H1 (cell line): ENCODE measurements around the gene SLC25A26. TPM values are rescaled to one million over a fixed set of nuclear protein-coding genes. Genes with fewer than 3 reads are reported as not detected.

Source experiments
- CTCF ChIA-PET: fragments of 300-600 bp; sonication (Branson Sonifier 250); formaldehyde crosslinking; loops from one replicate; lab custom pipeline; 2021; ENCODE audit not compliant: partially characterized antibody; lab: Charles Lee
- POLR2A ChIA-PET: fragments of 300-600 bp; sonication (Branson Sonifier 250); formaldehyde crosslinking; loops from one replicate; lab custom pipeline; 2021; ENCODE audit warnings: inconsistent platforms; ENCODE audit not compliant: partially characterized antibody; lab: Charles Lee
- DNase-seq, 2 experiments: peaks; one replicate each; pipeline versions ENCODE4 v3.0.0 to v3.0.0-alpha.2; 2010 to 2022; ENCODE audit warnings: low spot score in 2 of 2, low read depth in 1 of 2, mixed read lengths in 1 of 2
- FAIRE-seq: peaks from 2 replicates; lab custom pipeline; 2011; peaks lifted over from hg19 to GRCh38; lab: Jason Lieb, UNC
- H2AFZ ChIP-seq: 2 replicates; pipeline ENCODE4 v1.8.1; 2012; ENCODE audit warnings: low read length, inconsistent platforms
- H2AK5ac ChIP-seq: 2 replicates; pipeline ENCODE4 v1.6.1; 2013; ENCODE audit warnings: low read depth, low read length
- H2BK120ac ChIP-seq: replicated peaks from 2 replicates; pipeline ENCODE3; 2013; ENCODE audit warnings: low read depth, low read length, inconsistent platforms
- H2BK12ac ChIP-seq: 2 replicates; pipeline ENCODE4 v1.6.1; 2013; ENCODE audit warnings: low read depth, low read length
- H2BK15ac ChIP-seq: 2 replicates; pipeline ENCODE4 v1.6.1; 2013; ENCODE audit warnings: low read length
- H2BK20ac ChIP-seq: 2 replicates; pipeline ENCODE4 v1.6.1; 2013; ENCODE audit warnings: low read length
- H2BK5ac ChIP-seq: 2 replicates; pipeline ENCODE4 v1.6.1; 2013; ENCODE audit warnings: low read depth, low read length
- H3K14ac ChIP-seq: 2 replicates; pipeline ENCODE4 v1.6.1; 2013; ENCODE audit warnings: inconsistent platforms; ENCODE audit not compliant: insufficient read length
- H3K18ac ChIP-seq: 2 replicates; pipeline ENCODE4 v1.6.1; 2013; ENCODE audit warnings: low read length; ENCODE audit errors: extremely low read depth
- H3K23ac ChIP-seq: 2 replicates; pipeline ENCODE4 v1.6.1; 2013; ENCODE audit warnings: inconsistent platforms; ENCODE audit not compliant: insufficient read length
- H3K23me2 ChIP-seq: 2 replicates; pipeline ENCODE4 v1.6.1; 2013; ENCODE audit warnings: low read depth, low read length
- H3K27ac ChIP-seq: 2 replicates; pipeline ENCODE4 v1.6.1; 2011; ENCODE audit warnings: low read depth, low read length, inconsistent platforms
- H3K27me3 ChIP-seq, 4 experiments: replicated peaks in 1 of 4; 1 replicate in 1 of 4; 2 replicates in 3 of 4; pipeline versions ENCODE4 v1.6.1 to v1.8.1; 2011 to 2013; ENCODE audit warnings: low read length in 3 of 4, mild to moderate bottlenecking in 3 of 4, inconsistent platforms in 2 of 4, mixed read lengths in 2 of 4, moderate library complexity in 1 of 4; ENCODE audit not compliant: control insufficient read depth in 3 of 4, insufficient read depth in 3 of 4; ENCODE audit errors: extremely low read depth in 1 of 4
- H3K36me3 ChIP-seq, 4 experiments: 2 replicates each; pipeline versions ENCODE4 v1.6.1 to v1.8.1; 2011 to 2013; ENCODE audit warnings: mild to moderate bottlenecking in 4 of 4, low read length in 3 of 4, moderate library complexity in 2 of 4, control low read depth in 1 of 4, inconsistent platforms in 1 of 4; ENCODE audit not compliant: insufficient read depth in 4 of 4, control insufficient read depth in 2 of 4
- H3K4ac ChIP-seq: replicated peaks from 2 replicates; pipeline ENCODE3; 2013; ENCODE audit warnings: low read length, low read depth, mixed read lengths, inconsistent platforms; ENCODE audit not compliant: insufficient read length
- H3K4me1 ChIP-seq, 4 experiments: replicated peaks in 1 of 4; 1 replicate in 1 of 4; 2 replicates in 3 of 4; pipeline versions ENCODE4 v1.6.1 to v1.8.1; 2011 to 2013; ENCODE audit warnings: low read length in 3 of 4, inconsistent platforms in 2 of 4, mixed read lengths in 1 of 4; ENCODE audit not compliant: insufficient read depth in 4 of 4, control insufficient read depth in 3 of 4
- H3K4me2 ChIP-seq, 2 experiments: 2 replicates each; pipeline versions ENCODE4 v1.6.1 to v1.8.1; 2011 to 2013; ENCODE audit warnings: low read depth in 2 of 2, low read length in 2 of 2, control low read depth in 1 of 2, inconsistent platforms in 1 of 2, mild to moderate bottlenecking in 1 of 2; ENCODE audit not compliant: insufficient read depth in 1 of 2
- H3K4me3 ChIP-seq, 4 experiments: fragments of 200-600, 300-600 bp in 1 of 4; sonication (generic), shearing (Covaris generic), sonication (Bioruptor Twin) in 1 of 4; 2 replicates each; pipeline versions ENCODE4 v1.5.1 to v1.8.1; 2011 to 2016; ENCODE audit warnings: low read length in 4 of 4, low read depth in 3 of 4, control low read depth in 2 of 4, inconsistent platforms in 2 of 4, mild to moderate bottlenecking in 2 of 4, mixed read lengths in 1 of 4, moderate library complexity in 1 of 4; ENCODE audit not compliant: insufficient read depth in 2 of 4; ENCODE audit errors: extremely low read depth in 1 of 4
- H3K56ac ChIP-seq: replicated peaks from 2 replicates; pipeline ENCODE3; 2013; ENCODE audit warnings: low read depth, mild to moderate bottlenecking, mixed read lengths, low read length, inconsistent platforms; ENCODE audit not compliant: insufficient read length
- H3K79me1 ChIP-seq: 2 replicates; pipeline ENCODE4 v1.6.1; 2013; ENCODE audit warnings: low read depth, low read length, control low read depth
- H3K79me2 ChIP-seq, 2 experiments: 2 replicates each; pipeline versions ENCODE4 v1.6.1 to v1.8.1; 2012 to 2013; ENCODE audit warnings: low read length in 2 of 2, mild to moderate bottlenecking in 2 of 2, inconsistent platforms in 1 of 2; ENCODE audit not compliant: insufficient read depth in 2 of 2, control insufficient read depth in 1 of 2
- H3K9ac ChIP-seq, 4 experiments: replicated peaks in 1 of 4; 1 replicate in 1 of 4; 2 replicates in 3 of 4; pipeline versions ENCODE4 v1.6.1 to v1.8.1; 2011 to 2013; ENCODE audit warnings: low read depth in 3 of 4, low read length in 3 of 4, control low read depth in 2 of 4, mild to moderate bottlenecking in 2 of 4, moderate library complexity in 2 of 4, inconsistent platforms in 1 of 4; ENCODE audit errors: extremely low read depth in 1 of 4
- H3K9me3 ChIP-seq, 2 experiments: 2 replicates each; pipeline versions ENCODE4 v1.6.1 to v1.8.1; 2012 to 2013; ENCODE audit warnings: mild to moderate bottlenecking in 2 of 2, moderate library complexity in 2 of 2, control low read depth in 1 of 2, inconsistent platforms in 1 of 2, low read depth in 1 of 2, low read length in 1 of 2, mixed read lengths in 1 of 2; ENCODE audit not compliant: insufficient read depth in 2 of 2
- H4K20me1 ChIP-seq, 2 experiments: replicated peaks in 1 of 2; 2 replicates each; pipeline versions ENCODE3 to v1.8.1; 2011 to 2013; ENCODE audit warnings: inconsistent platforms in 2 of 2, low read length in 2 of 2, mild to moderate bottlenecking in 1 of 2; ENCODE audit not compliant: insufficient read depth in 2 of 2, control insufficient read depth in 1 of 2
- H4K5ac ChIP-seq: 2 replicates; pipeline ENCODE4 v1.6.1; 2013; ENCODE audit warnings: low read length, low read depth, mixed read lengths, inconsistent platforms; ENCODE audit not compliant: insufficient read length
- H4K8ac ChIP-seq: 2 replicates; pipeline ENCODE4 v1.8.0; 2013; ENCODE audit warnings: mild to moderate bottlenecking, moderate library complexity, low read length, inconsistent platforms; ENCODE audit not compliant: insufficient read depth; ENCODE audit errors: extremely low read depth
- H4K91ac ChIP-seq: replicated peaks from 2 replicates; pipeline ENCODE3; 2013; ENCODE audit warnings: low read length, mixed read lengths, inconsistent platforms; ENCODE audit not compliant: insufficient read length
- GTF2F1 ChIP-seq: IDR thresholded peaks from 2 replicates; pipeline ENCODE4 v1.6.1; 2012; ENCODE audit warnings: low read depth, low read length, improper control_type of control experiment, borderline replicate concordance
- WGBS, 2 experiments: shearing (Covaris generic) in 1 of 2; methylation state at CpG; one replicate each; pipeline versions ENCODE4 v1.1.6 to v1.1.7; 2013 to 2015; ENCODE audit warnings: low lambda C conversion rate in 2 of 2, mixed read lengths in 2 of 2, inconsistent platforms in 1 of 2, low coverage in 1 of 2, missing lambda C conversion rate in 1 of 2; ENCODE audit not compliant: insufficient replicate concordance in 2 of 2, insufficient coverage in 1 of 2, insufficient read length in 1 of 2; ENCODE audit errors: extremely low coverage in 1 of 2, missing lambda C conversion rate in 1 of 2; 5-methylcytosine and 5-hydroxymethylcytosine counted together
- polyA plus RNA-seq, 7 experiments: library from polyadenylated mRNA; depleted of rRNA in 3 of 7; stranded (reverse) in 5 of 7; unstranded in 2 of 7; fragments of >200 nt in 5 of 7; fragments of 200-250 nt in 2 of 7; gene quantifications; 1 replicate in 5 of 7; 2 replicates in 1 of 7; 4 replicates in 1 of 7; pipeline versions ENCODE4 v1.2.1 to v1.2.3, GENCODE V29; 2011 to 2013; ENCODE audit warnings: missing spikeins in 2 of 7, mixed read lengths in 2 of 7
- total RNA-seq: library from RNA; stranded (reverse); fragmentation: NEBNext Ultra II Directional; extraction: Animal tissue kit (Norgen Biotek cat#: 25700); gene quantifications from 2 replicates; pipeline ENCODE4 v1.2.1, GENCODE V29; 2021

The SLC25A26 gene
- total and polyA plus RNA-seq, 2 of the 8 experiments (the other 6 are each of a cell fraction or from before 2014, with no cell fraction given), result 30.0 to 37.0 TPM

DNA sequence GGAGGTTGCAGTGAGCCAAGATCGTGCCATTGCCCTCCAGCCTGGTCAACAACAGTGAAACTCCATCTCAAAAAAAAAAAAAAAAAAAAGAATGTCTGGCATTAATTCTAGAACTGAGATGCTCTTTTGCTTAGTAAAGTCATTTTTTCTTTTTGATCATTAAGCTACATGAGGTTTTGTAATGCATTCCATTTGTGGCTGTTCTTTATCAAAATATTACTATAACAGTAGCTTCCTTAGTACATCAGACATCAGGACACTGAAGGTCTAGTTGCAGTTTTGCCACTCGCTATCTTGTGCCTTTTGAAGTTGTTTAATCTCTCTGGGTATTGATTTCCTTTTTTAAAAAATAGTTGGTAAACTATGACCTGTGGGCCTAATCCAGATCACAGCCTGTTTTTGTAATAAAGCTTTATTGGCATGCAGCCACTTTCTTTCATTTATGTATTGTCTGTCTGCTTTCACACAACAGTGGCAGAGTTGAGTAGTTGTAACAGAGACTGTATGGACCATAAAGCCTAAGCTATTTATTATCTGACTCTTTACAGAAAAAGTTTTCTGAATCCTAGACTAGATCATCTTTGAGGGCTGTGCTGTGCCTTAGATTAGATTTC is 76.6 kb downstream of the SLC25A26 start:
- Histone ChIP-seq H3K23me2 (no peaks in the 10 kb centered on the region), H2BK5ac (no peak overlapping the region), H3K4me3 (no peak overlapping the region), H3K9me3 (no peaks in the 10 kb centered on the region), H2BK12ac (no peak overlapping the region), H3K14ac (no peak overlapping the region), H2BK20ac (no peak overlapping the region), H4K5ac (no peak overlapping the region), H3K36me3 (no peaks in the 10 kb centered on the region), H3K4me2 (no peak overlapping the region), H4K91ac (no peak overlapping the region), H3K23ac (no peak overlapping the region), H4K8ac (no peak overlapping the region), H3K27ac (no peak overlapping the region), H3K27me3 (no peaks in the 10 kb centered on the region), H3K4me1 (no peaks in the 10 kb centered on the region), H2AK5ac (no peak overlapping the region), H2BK120ac (no peak overlapping the region), H3K79me2 (peaks cover 0 to 4% of the 10 kb centered on the region in 2 experiments; a peak in 2 of 4 replicates), H2AFZ (no peak overlapping the region), H3K18ac (no peak overlapping the region), H3K4ac (no peak overlapping the region), H2BK15ac (no peak overlapping the region), H3K56ac (no peak overlapping the region), H4K20me1 (no peaks in the 10 kb centered on the region), H3K79me1 (no peaks in the 10 kb centered on the region), H3K9ac (no peak overlapping the region)
- DNase-seq (no peak), FAIRE-seq (no peak)
- 97% methylated on average over 2 of the region's 2 CpGs; no CpG with 5 or more reads in 1 of the 2 experiments for WGBS, 2 experiments
- POLR2A ChIA-PET, result interaction anchor here (0.6 kb wide), 1 partner anchor 181 kb away, joined by 3 read pairs; no protein-coding TSS in a partner anchor
- CTCF ChIA-PET, result interaction anchor here (0.9 to 1.9 kb wide), 5 partner anchors 9 to 81 kb away, joined by 3 to 6 read pairs (median 4); no protein-coding TSS in a partner anchor
- TF ChIP-seq GTF2F1, result no peak
